ENCODE results near the gene DCT. TPM values are rescaled to one million over a fixed set of nuclear protein-coding genes. Genes with fewer than 3 reads are reported as not detected.

DCT gene
- total RNA-seq, 1 donor from 2014 or later, result 0.55 TPM

- DNase-seq (ENCODE audit: low spot score), result no peak
These were observed 83.6 kb downstream of the DCT start for GRCh38 chr13:94395860-94396259.

GRCh38 chr13:94394723-94395122 is 84.8 kb downstream of the DCT start:
- no peak for DNase-seq (ENCODE audit: low spot score)

- DNase-seq (ENCODE audit: low spot score), result no peak
These were observed 88.6 kb downstream of the DCT start for GRCh38 chr13:94390881-94391280.

DNA sequence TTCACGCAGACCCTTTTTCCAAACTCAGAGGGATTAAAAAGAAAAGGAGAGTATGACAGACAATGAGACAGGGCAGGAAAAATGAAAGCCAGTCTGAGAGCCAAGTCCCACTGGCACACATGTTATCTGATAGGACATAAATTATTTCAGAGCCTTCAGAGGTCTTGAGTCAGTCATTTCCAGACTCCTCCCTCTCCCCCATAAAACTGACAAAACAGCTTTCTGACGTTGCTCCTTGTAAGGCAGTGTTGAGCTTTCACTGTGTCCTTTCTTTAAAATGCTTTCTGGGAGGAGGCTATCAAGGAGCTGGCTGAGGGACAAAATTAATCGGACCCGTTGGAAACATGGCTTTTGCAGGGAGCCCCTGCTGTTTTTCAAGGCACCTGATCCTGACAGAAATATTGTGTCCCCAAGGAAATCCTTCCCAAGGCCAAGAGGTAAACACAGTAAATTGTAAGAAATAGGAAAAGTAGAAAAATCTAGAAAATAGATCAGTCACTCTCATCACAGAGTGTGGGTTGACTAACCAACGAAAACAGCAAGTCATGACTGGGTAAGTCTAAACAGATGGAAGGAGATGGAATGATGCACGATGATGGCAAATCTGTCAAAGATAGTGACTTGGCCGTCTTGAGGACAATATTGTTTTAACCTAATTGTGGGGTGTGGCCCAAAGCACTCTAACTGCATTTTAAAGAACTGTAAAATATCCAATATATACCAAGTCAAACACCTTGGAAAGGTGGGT is 89.7 kb downstream of the DCT start:
- no peak for DNase-seq (ENCODE audit: low spot score)

- no peak for DNase-seq (ENCODE audit: low spot score)
These were observed 92.4 kb downstream of the DCT start for GRCh38 chr13:94387047-94387446.

Other genes starting within 250 kb of the DCT start
- gene TGDS, start 116.5 kb upstream of the DCT start, total RNA-seq, result 9.6 TPM
- gene GPR180, start 122.2 kb upstream of the DCT start, total RNA-seq, result 4.9 TPM
- gene SOX21, start 232.9 kb upstream of the DCT start, total RNA-seq, result 0.09 TPM